ENCODE results near the gene SPEF2. TPM values are rescaled to one million over a fixed set of nuclear protein-coding genes. Genes with fewer than 3 reads are reported as not detected.

The SPEF2 gene
- total and polyA plus RNA-seq, 9 of the 15 experiments (the other 6 are each of a cell fraction or from before 2014, with no cell fraction given): 0.11 to 0.62 (median 0.20) TPM; not detected in 2

DNA sequence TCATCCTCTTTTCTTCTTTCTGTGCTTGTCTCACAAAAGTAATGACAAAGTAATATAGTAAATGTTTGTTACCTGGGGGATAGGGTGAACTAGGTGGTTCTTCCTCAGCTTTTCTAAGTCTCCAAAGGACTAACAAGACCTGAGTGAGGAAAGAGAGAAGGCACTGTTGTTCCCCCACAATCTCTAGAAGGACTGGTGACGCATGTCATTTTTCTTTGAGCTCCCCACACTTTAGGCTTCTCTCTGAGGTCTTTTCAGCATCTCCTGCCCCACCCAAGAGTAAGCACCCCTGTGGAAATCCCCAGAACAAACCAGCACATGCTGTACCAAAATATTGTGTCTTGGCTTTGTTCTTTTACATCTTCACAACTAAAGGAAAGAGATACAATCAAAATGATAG, 236.6 kb downstream of the SPEF2 start:
- WGBS (ENCODE audit: insufficient coverage, low coverage, missing lambda C conversion rate): 0% methylated on average over 1 of the region's 1 CpG

DNA sequence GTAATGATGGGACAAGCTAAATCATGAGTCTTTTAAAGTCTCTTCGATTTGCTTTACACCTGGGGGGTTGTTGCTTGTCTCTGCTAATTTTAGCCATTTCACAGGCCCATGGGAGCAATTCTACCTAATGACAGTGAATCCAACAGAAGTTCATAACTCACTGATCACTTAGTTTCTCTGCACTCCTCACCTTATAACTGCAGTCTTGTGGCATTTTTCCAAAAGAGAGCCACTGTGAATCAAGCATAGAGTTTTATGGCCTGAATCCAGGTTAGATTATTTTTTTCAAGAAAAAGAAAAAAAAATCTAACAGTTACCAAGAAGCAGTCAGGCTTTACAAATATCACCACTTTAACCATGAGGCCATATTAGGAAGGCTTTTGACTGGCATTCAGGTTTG, 237.5 kb downstream of the SPEF2 start:
- H3K27me3 ChIP-seq (ENCODE audit: control insufficient read depth in 2 of 2, insufficient read depth in 2 of 2, low read length in 2 of 2): no peaks in the 10 kb centered on the region
- no TSS peak for BruUV-seq (replicated peaks)
- WGBS (ENCODE audit: insufficient coverage, low coverage, missing lambda C conversion rate): 0% methylated on average over 1 of the region's 1 CpG
- no peak overlapping the region for H3K4me2 ChIP-seq (ENCODE audit: insufficient read depth, low read length)
- no peaks in the 10 kb centered on the region for H3K79me2 ChIP-seq (ENCODE audit: control insufficient read depth, insufficient read depth, low read length)
- H3K9me3 ChIP-seq (replicated peaks; ENCODE audit: control insufficient read depth, insufficient read depth, low read depth, low read length): no peaks in the 10 kb centered on the region
- no peak overlapping the region for H2AFZ ChIP-seq (ENCODE audit: low read depth, low read length)
- intact Hi-C loops (cut with micrococcal nuclease): no loop called here
- DNase-seq (ENCODE audit: extremely low read depth in 1 of 4, low spot score in 3 of 4) (no peak), FAIRE-seq (no peak), ATAC-seq (no peak)
- H3K36me3 ChIP-seq (ENCODE audit: control insufficient read depth, insufficient read depth, low read length): no peaks in the 10 kb centered on the region
- H3K9me1 ChIP-seq (ENCODE audit: control insufficient read depth, insufficient read depth, low read length): no peaks in the 10 kb centered on the region
- in situ Hi-C loops (cut with MboI): no loop called here
- POLR2A ChIA-PET: interaction anchor here (0.7 to 1.0 kb wide), 2 partner anchors 8 to 493 kb away, joined by 3 read pairs; no protein-coding TSS in a partner anchor
- no peak overlapping the region for H3K4me3 ChIP-seq
- H3K9ac ChIP-seq (ENCODE audit: insufficient read depth in 1 of 2, low read depth in 2 of 2, low read length in 2 of 2): no peak overlapping the region
- no peak overlapping the region for H3K27ac ChIP-seq (ENCODE audit: extremely low read depth, low read depth, low read length)
- no peaks in the 10 kb centered on the region for H4K20me1 ChIP-seq (replicated peaks; ENCODE audit: control insufficient read depth, insufficient read depth, low read length)
- no peaks in the 10 kb centered on the region for H3K4me1 ChIP-seq (replicated peaks in 1 of 2; ENCODE audit: control insufficient read depth in 2 of 2, insufficient read depth in 2 of 2, low read length in 2 of 2)
- CTCF ChIA-PET (ENCODE audit: low intra/inter-chr PET ratio): no interaction called here
- TF ChIP-seq EP300 (IDR thresholded peaks at IDR 0.05; ENCODE audit: low read length) (no peak), ZNF766 (CRISPR knock-in tag; conservative IDR thresholded peaks at IDR 0.05) (no peak), NFE2L1 (tag; IDR thresholded peaks at IDR 0.05; ENCODE audit: borderline replicate concordance, low read depth) (no peak), CBFA2T3 (IDR thresholded peaks at IDR 0.05) (no peak), ZBTB8A (IDR thresholded peaks at IDR 0.05; ENCODE audit: partially characterized antibody) (no peak), CHD1 (IDR thresholded peaks at IDR 0.05; ENCODE audit: low read length) (no peak), ZNF707 (CRISPR knock-in tag; conservative IDR thresholded peaks at IDR 0.05) (no peak), ZNF324 (CRISPR knock-in tag; IDR thresholded peaks at IDR 0.05) (no peak), ZNF184 (CRISPR knock-in tag; IDR thresholded peaks at IDR 0.05) (no peak), ZFP36 (IDR thresholded peaks at IDR 0.05; ENCODE audit: low read depth, low read length, partially characterized antibody) (no peak), SRSF1 (IDR thresholded peaks at IDR 0.05; ENCODE audit: low read depth, low read length) (no peak), RAD51 (IDR thresholded peaks at IDR 0.05; ENCODE audit: borderline replicate concordance, low read depth) (no peak), FUS (optimal IDR thresholded peaks at IDR 0.05; ENCODE audit: low read depth, low read length) (no peak)
- TF ChIP-seq, protein P1, sequence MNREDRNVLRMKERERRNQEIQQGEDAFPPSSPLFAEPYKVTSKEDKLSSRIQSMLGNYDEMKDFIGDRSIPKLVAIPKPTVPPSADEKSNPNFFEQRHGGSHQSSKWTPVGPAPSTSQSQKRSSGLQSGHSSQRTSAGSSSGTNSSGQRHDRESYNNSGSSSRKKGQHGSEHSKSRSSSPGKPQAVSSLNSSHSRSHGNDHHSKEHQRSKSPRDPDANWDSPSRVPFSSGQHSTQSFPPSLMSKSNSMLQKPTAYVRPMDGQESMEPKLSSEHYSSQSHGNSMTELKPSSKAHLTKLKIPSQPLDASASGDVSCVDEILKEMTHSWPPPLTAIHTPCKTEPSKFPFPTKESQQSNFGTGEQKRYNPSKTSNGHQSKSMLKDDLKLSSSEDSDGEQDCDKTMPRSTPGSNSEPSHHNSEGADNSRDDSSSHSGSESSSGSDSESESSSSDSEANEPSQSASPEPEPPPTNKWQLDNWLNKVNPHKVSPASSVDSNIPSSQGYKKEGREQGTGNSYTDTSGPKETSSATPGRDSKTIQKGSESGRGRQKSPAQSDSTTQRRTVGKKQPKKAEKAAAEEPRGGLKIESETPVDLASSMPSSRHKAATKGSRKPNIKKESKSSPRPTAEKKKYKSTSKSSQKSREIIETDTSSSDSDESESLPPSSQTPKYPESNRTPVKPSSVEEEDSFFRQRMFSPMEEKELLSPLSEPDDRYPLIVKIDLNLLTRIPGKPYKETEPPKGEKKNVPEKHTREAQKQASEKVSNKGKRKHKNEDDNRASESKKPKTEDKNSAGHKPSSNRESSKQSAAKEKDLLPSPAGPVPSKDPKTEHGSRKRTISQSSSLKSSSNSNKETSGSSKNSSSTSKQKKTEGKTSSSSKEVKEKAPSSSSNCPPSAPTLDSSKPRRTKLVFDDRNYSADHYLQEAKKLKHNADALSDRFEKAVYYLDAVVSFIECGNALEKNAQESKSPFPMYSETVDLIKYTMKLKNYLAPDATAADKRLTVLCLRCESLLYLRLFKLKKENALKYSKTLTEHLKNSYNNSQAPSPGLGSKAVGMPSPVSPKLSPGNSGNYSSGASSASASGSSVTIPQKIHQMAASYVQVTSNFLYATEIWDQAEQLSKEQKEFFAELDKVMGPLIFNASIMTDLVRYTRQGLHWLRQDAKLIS (CRISPR knock-in tag; IDR thresholded peaks at IDR 0.05): no peak

More for the DNA sequence above, 236.6 kb downstream of the SPEF2 start:
- CTCF ChIA-PET (ENCODE audit: low intra/inter-chr PET ratio): no interaction called here
- no peaks in the 10 kb centered on the region for H3K4me1 ChIP-seq (replicated peaks in 1 of 2; ENCODE audit: control insufficient read depth in 2 of 2, insufficient read depth in 2 of 2, low read length in 2 of 2)
- ATAC-seq (no peak), DNase-seq (ENCODE audit: extremely low read depth in 1 of 4, low spot score in 3 of 4) (no peak), FAIRE-seq (no peak)
- no peak overlapping the region for H3K4me2 ChIP-seq (ENCODE audit: insufficient read depth, low read length)
- H3K9me1 ChIP-seq (ENCODE audit: control insufficient read depth, insufficient read depth, low read length): no peaks in the 10 kb centered on the region
- no peak overlapping the region for H3K4me3 ChIP-seq
- no peaks in the 10 kb centered on the region for H3K36me3 ChIP-seq (ENCODE audit: control insufficient read depth, insufficient read depth, low read length)
- no peaks in the 10 kb centered on the region for H3K27me3 ChIP-seq (ENCODE audit: control insufficient read depth in 2 of 2, insufficient read depth in 2 of 2, low read length in 2 of 2)
- H3K27ac ChIP-seq (ENCODE audit: extremely low read depth, low read depth, low read length): no peak overlapping the region
- no peaks in the 10 kb centered on the region for H3K9me3 ChIP-seq (replicated peaks; ENCODE audit: control insufficient read depth, insufficient read depth, low read depth, low read length)
- intact Hi-C loops (cut with micrococcal nuclease) (no loop called here), in situ Hi-C loops (cut with MboI) (no loop called here)
- H3K79me2 ChIP-seq (ENCODE audit: control insufficient read depth, insufficient read depth, low read length): no peaks in the 10 kb centered on the region
- POLR2A ChIA-PET: interaction anchor here (1.0 kb wide), 1 partner anchor 9 kb away, joined by 3 read pairs; no protein-coding TSS in a partner anchor
- no peak overlapping the region for H3K9ac ChIP-seq (ENCODE audit: insufficient read depth in 1 of 2, low read depth in 2 of 2, low read length in 2 of 2)
- no peak overlapping the region for H2AFZ ChIP-seq (ENCODE audit: low read depth, low read length)
- no TSS peak for BruUV-seq (replicated peaks)
- TF ChIP-seq SP2 (IDR thresholded peaks at IDR 0.05; ENCODE audit: extremely low read depth, low read depth, low read length, poor library complexity, severe bottlenecking) (no peak), NR2F6 (CRISPR knock-in tag; IDR thresholded peaks at IDR 0.05) (no peak)
- no peaks in the 10 kb centered on the region for H4K20me1 ChIP-seq (replicated peaks; ENCODE audit: control insufficient read depth, insufficient read depth, low read length)
